Measurements from ENCODE around the gene LVRN.

DNA sequence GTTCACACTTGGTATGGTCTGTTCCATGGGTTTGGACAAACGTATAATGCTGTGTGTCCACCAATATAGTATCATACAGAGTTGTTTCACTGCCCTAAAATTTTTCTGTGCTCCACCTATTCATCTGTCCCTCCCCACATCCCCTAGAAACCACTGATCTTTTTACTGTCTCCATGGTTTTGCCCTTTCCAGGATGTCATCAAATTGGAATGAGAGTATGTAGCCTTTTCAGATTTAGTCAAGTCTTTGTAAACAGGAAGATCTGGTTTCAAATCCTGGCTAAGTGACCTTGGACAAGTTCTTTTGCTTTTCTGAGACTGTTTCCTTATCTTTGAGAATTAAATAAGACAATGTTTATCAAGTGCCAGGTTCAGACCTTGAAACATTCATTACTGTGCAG, 13.2 kb upstream of the LVRN start:
- TF ChIP-seq POLR2A (IDR thresholded peaks at IDR 0.05) (no peak), POLR2AphosphoS5 (IDR thresholded peaks at IDR 0.05) (no peak), EP300 (IDR thresholded peaks at IDR 0.05) (no peak)
- TF ChIP-seq, protein P1, sequence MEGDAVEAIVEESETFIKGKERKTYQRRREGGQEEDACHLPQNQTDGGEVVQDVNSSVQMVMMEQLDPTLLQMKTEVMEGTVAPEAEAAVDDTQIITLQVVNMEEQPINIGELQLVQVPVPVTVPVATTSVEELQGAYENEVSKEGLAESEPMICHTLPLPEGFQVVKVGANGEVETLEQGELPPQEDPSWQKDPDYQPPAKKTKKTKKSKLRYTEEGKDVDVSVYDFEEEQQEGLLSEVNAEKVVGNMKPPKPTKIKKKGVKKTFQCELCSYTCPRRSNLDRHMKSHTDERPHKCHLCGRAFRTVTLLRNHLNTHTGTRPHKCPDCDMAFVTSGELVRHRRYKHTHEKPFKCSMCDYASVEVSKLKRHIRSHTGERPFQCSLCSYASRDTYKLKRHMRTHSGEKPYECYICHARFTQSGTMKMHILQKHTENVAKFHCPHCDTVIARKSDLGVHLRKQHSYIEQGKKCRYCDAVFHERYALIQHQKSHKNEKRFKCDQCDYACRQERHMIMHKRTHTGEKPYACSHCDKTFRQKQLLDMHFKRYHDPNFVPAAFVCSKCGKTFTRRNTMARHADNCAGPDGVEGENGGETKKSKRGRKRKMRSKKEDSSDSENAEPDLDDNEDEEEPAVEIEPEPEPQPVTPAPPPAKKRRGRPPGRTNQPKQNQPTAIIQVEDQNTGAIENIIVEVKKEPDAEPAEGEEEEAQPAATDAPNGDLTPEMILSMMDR (IDR thresholded peaks at IDR 0.05): no peak
